NCI-H1694 (cell line): ENCODE measurements around the gene HSFX1.
"Not testable (repeated sequence)": the region's sequence is repeated elsewhere in the genome, so short reads cannot be mapped to it uniquely, and the experiment has no call there.

Experiments
- DNase-seq: peaks from one replicate; lab custom pipeline; 2025; lab: John Stamatoyannopoulos, UW

Gene HSFX1

GRCh38 chrX:149773768-149774167, at the start of gene HSFX1:
Gene HSFX1 (plus strand): TSS chrX:149774068. CDS start chrX:149774682, 614 bp downstream.
- not testable (repeated sequence) for DNase-seq

GRCh38 chrX:149727308-149727707, 46.6 kb upstream of the HSFX1 start:
- DNase-seq, result not testable (repeated sequence)

GRCh38 chrX:149742269-149742668, 31.6 kb upstream of the HSFX1 start:
- not testable (repeated sequence) for DNase-seq

GRCh38 chrX:149746390-149747007, 27.4 kb upstream of the HSFX1 start:
- not testable (repeated sequence) for DNase-seq

GRCh38 chrX:149757206-149758067, 16.4 kb upstream of the HSFX1 start:
- no peak for DNase-seq

GRCh38 chrX:149758068-149758714, 15.7 kb upstream of the HSFX1 start:
- no peak for DNase-seq

GRCh38 chrX:149758715-149759078, 15.2 kb upstream of the HSFX1 start:
- not testable (repeated sequence) for DNase-seq

GRCh38 chrX:149759824-149760223, 14.0 kb upstream of the HSFX1 start:
- DNase-seq, result no peak

- DNase-seq, result no peak
Observed at GRCh38 chrX:149760965-149761364, 12.9 kb upstream of the HSFX1 start.

GRCh38 chrX:149761858-149762674, 11.8 kb upstream of the HSFX1 start:
- not testable (repeated sequence) for DNase-seq

GRCh38 chrX:149762696-149763614, 10.9 kb upstream of the HSFX1 start:
- no peak for DNase-seq

GRCh38 chrX:149770344-149770743, 3.5 kb upstream of the HSFX1 start:
- DNase-seq, result not testable (repeated sequence)

GRCh38 chrX:149773026-149773425, 842 bp upstream of the HSFX1 start:
- not testable (repeated sequence) for DNase-seq

GRCh38 chrX:149777999-149778398, 4.1 kb downstream of the HSFX1 start:
- not testable (repeated sequence) for DNase-seq

- not testable (repeated sequence) for DNase-seq
Observed at GRCh38 chrX:149781727-149782126, 7.9 kb downstream of the HSFX1 start, which contains the start of gene MAGEA9. Gene MAGEA9 (plus strand): TSS chrX:149781930. CDS start chrX:149786211, 4,281 bp downstream.

- not testable (repeated sequence) for DNase-seq
Observed at GRCh38 chrX:149795531-149795930, 21.7 kb downstream of the HSFX1 start.

GRCh38 chrX:149799095-149799714, 25.3 kb downstream of the HSFX1 start:
- DNase-seq, result no peak

- no peak for DNase-seq
Observed at GRCh38 chrX:149799938-149800337, 26.1 kb downstream of the HSFX1 start.

GRCh38 chrX:149803458-149804062, 29.7 kb downstream of the HSFX1 start:
- DNase-seq, result no peak

- DNase-seq, result no peak
Observed at GRCh38 chrX:149804102-149804501, 30.2 kb downstream of the HSFX1 start.
